Measurements from ENCODE around the gene MDFIC2. TPM values are rescaled to one million over a fixed set of nuclear protein-coding genes. Genes with fewer than 3 reads are reported as not detected.

Gene MDFIC2
- total RNA-seq, 2 donors from 2014 or later: not detected

DNA sequence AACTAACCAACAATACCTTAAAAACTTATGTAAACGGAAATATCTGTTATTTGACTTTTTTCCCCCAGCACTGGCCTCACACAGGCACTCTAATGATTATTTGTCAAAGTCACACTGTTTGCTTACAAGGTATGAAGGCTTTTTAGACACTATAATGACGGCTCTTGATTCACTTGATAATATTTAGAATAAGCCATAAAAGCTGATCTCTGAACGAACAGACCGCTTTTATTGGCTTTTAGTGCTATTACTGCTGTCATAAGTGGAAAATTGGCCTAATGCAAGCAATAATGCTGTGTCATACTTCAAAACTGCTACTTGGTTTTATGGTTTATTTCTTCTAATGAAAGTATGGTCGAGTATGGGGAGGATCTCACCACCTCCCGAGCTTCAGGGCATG, 35.1 kb downstream of the MDFIC2 start:
- no peaks in the 10 kb centered on the region for H3K4me1 ChIP-seq
- no peak overlapping the region for H3K27ac ChIP-seq
- TF ChIP-seq, protein P1, sequence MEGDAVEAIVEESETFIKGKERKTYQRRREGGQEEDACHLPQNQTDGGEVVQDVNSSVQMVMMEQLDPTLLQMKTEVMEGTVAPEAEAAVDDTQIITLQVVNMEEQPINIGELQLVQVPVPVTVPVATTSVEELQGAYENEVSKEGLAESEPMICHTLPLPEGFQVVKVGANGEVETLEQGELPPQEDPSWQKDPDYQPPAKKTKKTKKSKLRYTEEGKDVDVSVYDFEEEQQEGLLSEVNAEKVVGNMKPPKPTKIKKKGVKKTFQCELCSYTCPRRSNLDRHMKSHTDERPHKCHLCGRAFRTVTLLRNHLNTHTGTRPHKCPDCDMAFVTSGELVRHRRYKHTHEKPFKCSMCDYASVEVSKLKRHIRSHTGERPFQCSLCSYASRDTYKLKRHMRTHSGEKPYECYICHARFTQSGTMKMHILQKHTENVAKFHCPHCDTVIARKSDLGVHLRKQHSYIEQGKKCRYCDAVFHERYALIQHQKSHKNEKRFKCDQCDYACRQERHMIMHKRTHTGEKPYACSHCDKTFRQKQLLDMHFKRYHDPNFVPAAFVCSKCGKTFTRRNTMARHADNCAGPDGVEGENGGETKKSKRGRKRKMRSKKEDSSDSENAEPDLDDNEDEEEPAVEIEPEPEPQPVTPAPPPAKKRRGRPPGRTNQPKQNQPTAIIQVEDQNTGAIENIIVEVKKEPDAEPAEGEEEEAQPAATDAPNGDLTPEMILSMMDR (IDR thresholded peaks at IDR 0.05): no peak
- H3K9me3 ChIP-seq: no peaks in the 10 kb centered on the region
- H3K27me3 ChIP-seq: no peaks in the 10 kb centered on the region
- no peak for DNase-seq (ENCODE audit: low spot score)
- no peak overlapping the region for H3K4me3 ChIP-seq
- no peaks in the 10 kb centered on the region for H3K36me3 ChIP-seq

DNA sequence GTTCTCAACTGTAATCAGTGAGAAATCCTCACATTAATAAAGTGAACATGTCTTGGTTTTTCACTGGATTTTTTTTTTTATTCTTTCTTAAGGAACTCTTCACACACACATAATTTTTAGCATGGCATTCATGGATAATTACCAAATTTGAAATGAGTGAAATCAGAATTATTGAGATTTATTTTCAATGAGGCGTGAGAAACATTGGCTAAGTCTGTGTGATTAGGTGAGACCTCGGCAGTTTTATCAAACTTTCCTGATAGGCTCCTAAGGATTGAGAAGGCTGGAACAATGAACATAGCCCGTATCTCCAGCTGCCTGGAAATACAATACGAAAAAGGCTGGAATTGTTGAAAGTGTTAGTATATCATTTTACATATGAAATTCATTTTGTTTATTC, 35.5 kb downstream of the MDFIC2 start:
- Histone ChIP-seq H3K4me1 (no peaks in the 10 kb centered on the region), H3K9me3 (no peaks in the 10 kb centered on the region), H3K27me3 (no peaks in the 10 kb centered on the region), H3K4me3 (no peak overlapping the region), H3K36me3 (no peaks in the 10 kb centered on the region), H3K27ac (no peak overlapping the region)
- DNase-seq (ENCODE audit: low spot score): no peak
- TF ChIP-seq, protein P1 (IDR thresholded peaks at IDR 0.05): no peak

DNA sequence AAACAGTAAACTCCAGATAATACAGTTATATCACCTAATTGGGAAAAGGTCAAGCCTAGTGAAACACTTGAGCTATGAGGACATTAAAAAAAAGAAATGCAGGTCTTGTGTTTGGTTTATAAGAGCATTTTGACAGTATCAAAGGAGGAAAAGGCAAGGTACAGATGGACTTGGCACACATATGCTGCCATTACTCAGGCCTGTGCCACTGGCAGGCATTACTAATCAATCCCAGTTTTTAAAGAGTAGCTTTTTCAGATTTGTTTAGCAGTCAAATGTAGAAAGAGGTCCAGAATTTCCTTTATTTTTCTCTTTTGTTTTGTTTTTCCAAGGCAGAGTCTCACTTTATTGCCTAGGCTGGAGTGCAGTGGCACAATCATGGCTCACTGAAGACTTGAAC, 38.9 kb downstream of the MDFIC2 start:
- Histone ChIP-seq H3K27me3 (no peaks in the 10 kb centered on the region), H3K36me3 (no peaks in the 10 kb centered on the region), H3K4me1 (no peaks in the 10 kb centered on the region), H3K9me3 (no peaks in the 10 kb centered on the region), H3K27ac (no peak overlapping the region), H3K4me3 (no peak overlapping the region)
- no peak for DNase-seq (ENCODE audit: low spot score)
- TF ChIP-seq, protein P1 (IDR thresholded peaks at IDR 0.05): no peak

DNA sequence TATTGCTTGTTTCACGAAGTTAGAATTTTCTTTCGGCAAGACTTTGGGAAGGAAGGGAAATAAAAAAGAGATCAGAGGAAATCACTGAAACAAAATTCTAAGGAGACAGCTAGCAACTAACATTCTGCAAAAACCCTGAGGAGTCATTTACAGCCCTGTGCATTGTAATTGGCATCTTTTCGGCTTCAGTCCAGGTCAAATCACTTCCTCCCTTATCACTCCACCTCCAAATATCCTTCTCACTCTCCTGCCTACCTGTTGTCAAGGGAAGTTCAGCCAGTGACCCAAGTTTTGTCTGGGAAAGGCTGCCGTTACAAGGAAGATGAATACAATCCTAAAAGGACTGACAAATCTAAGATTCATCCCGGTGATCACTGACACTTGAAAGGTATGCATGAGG, 39.6 kb downstream of the MDFIC2 start:
- Histone ChIP-seq H3K4me3 (no peak overlapping the region), H3K9me3 (no peaks in the 10 kb centered on the region), H3K36me3 (no peaks in the 10 kb centered on the region), H3K27ac (no peak overlapping the region), H3K4me1 (no peaks in the 10 kb centered on the region), H3K27me3 (no peaks in the 10 kb centered on the region)
- TF ChIP-seq, protein P1 (IDR thresholded peaks at IDR 0.05): no peak
- no peak for DNase-seq (ENCODE audit: low spot score)

DNA sequence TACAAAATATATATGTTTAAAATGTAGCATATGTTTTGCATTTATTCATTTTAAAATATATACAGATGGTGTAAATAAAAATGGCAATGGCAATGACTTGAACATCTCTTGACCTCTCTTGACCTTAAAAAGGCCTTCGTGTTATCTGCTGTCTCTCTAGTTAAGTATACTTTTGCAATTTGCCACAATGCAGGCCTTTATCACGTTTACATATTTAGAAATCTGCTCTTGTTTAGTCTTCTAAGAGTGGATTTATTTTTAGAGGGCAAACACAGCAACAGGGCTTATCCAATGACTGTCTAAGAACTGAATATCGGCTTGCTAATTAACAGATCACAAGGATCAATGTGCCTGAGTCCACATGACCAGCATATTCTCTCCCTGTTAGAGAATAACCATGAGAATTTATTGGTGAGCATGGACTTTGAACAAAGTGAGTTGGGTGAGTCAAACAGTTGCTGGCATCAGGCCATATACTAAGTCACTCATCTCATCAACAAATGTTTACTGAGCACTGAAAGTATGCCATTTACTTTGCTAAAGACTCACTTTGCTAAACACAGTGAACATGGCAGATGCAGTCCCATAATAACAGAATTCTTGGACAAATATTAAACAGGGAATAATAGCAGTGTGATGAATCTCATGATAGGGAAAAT, 48.2 kb downstream of the MDFIC2 start:
- Histone ChIP-seq H3K4me3 (no peak overlapping the region), H3K27ac (no peak overlapping the region), H3K27me3 (no peaks in the 10 kb centered on the region), H3K36me3 (no peaks in the 10 kb centered on the region), H3K4me1 (no peaks in the 10 kb centered on the region), H3K9me3 (no peaks in the 10 kb centered on the region)
- DNase-seq (ENCODE audit: low spot score): no peak
- TF ChIP-seq, protein P1 (IDR thresholded peaks at IDR 0.05): no peak

DNA sequence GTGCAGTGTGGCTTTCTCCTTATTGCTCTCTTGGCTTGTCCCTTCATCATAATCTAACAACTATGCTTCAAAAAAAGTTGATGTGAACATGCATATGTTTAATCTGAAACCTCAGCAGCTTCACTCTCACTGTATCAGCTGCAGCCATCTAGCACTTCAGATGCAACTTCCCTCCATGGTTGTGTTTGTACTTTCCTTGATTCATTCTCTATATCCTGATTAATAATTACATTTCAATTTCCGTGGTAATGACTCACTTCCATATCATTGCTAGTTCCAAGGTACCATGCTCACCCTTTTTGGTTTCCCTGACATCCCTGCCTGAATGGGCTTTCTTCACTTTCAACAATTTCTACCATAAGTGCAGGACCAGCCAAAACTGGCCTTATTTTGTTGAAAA, 51.2 kb downstream of the MDFIC2 start:
- Histone ChIP-seq H3K27me3 (no peaks in the 10 kb centered on the region), H3K4me1 (no peaks in the 10 kb centered on the region), H3K27ac (no peak overlapping the region), H3K4me3 (no peak overlapping the region), H3K9me3 (no peaks in the 10 kb centered on the region), H3K36me3 (no peaks in the 10 kb centered on the region)
- TF ChIP-seq, protein P1 (IDR thresholded peaks at IDR 0.05): no peak
- no peak for DNase-seq (ENCODE audit: low spot score)
